ENCODE results near the gene TBX2. TPM values are rescaled to one million over a fixed set of nuclear protein-coding genes. Genes with fewer than 3 reads are reported as not detected.

The TBX2 gene
- total RNA-seq, 1 donor from 2014 or later: 1.1 TPM

GRCh38 chr17:61451538-61452300, 52.1 kb downstream of the TBX2 start:
- TF ChIP-seq CTCF (IDR thresholded peaks at IDR 0.05; ENCODE audit: unreplicated experiment): no peak

GRCh38 chr17:61452301-61453290, 53.0 kb downstream of the TBX2 start, which contains the start of gene TBX4:
Gene TBX4, plus strand, starts transcription at chr17:61452422. Its CDS starts 4,069 bp downstream, at chr17:61456491.
- Mint-ChIP-seq H3K4me1 (ENCODE audit: low read depth) (peaks cover 15% of the 10 kb centered on the region), H3K4me3 (ENCODE audit: low read depth) (peak within 1 kb of the TSS; percentile 29), H3K27me3 (peaks cover 78% of the 10 kb centered on the region)

More at GRCh38 chr17:61451538-61452300, 52.1 kb downstream of the TBX2 start:
- no peak for DNase-seq (ENCODE audit: low spot score, unreplicated experiment)
- H3K4me1 Mint-ChIP-seq (ENCODE audit: low read depth): peaks cover 11% of the 10 kb centered on the region
- no peak overlapping the region for H3K27ac Mint-ChIP-seq
- peaks cover 78% of the 10 kb centered on the region for H3K27me3 Mint-ChIP-seq
- H3K4me3 Mint-ChIP-seq (ENCODE audit: low read depth): no peak overlapping the region
- H3K9me3 Mint-ChIP-seq (ENCODE audit: low read depth): no peaks in the 10 kb centered on the region
- H3K36me3 Mint-ChIP-seq (ENCODE audit: insufficient read depth): no peaks in the 10 kb centered on the region

GRCh38 chr17:61453566-61454380, 54.1 kb downstream of the TBX2 start:
- no peak for TF ChIP-seq CTCF (IDR thresholded peaks at IDR 0.05; ENCODE audit: unreplicated experiment)
- no peak for DNase-seq (ENCODE audit: low spot score, unreplicated experiment)
- Mint-ChIP-seq H3K27me3 (peaks cover 82% of the 10 kb centered on the region), H3K27ac (peak overlapping the region; percentile 55), H3K4me1 (ENCODE audit: low read depth) (peaks cover 18% of the 10 kb centered on the region), H3K4me3 (ENCODE audit: low read depth) (peak overlapping the region; percentile 29), H3K36me3 (ENCODE audit: insufficient read depth) (no peaks in the 10 kb centered on the region), H3K9me3 (ENCODE audit: low read depth) (no peaks in the 10 kb centered on the region)

More at GRCh38 chr17:61452301-61453290, 53.0 kb downstream of the TBX2 start, which contains the start of gene TBX4:
- no peak for DNase-seq (ENCODE audit: low spot score, unreplicated experiment)
- Mint-ChIP-seq H3K36me3 (ENCODE audit: insufficient read depth) (no peaks in the 10 kb centered on the region), H3K27ac (peak within 1 kb of the TSS; percentile 56), H3K9me3 (ENCODE audit: low read depth) (no peaks in the 10 kb centered on the region)
- TF ChIP-seq CTCF (IDR thresholded peaks at IDR 0.05; ENCODE audit: unreplicated experiment): no peak

- no peak for TF ChIP-seq CTCF (IDR thresholded peaks at IDR 0.05; ENCODE audit: unreplicated experiment)
- no peaks in the 10 kb centered on the region for H3K9me3 Mint-ChIP-seq (ENCODE audit: low read depth)
- H3K27ac Mint-ChIP-seq: peak overlapping the region; percentile 55
- H3K27me3 Mint-ChIP-seq: peaks cover 85% of the 10 kb centered on the region
- H3K36me3 Mint-ChIP-seq (ENCODE audit: insufficient read depth): no peaks in the 10 kb centered on the region
- H3K4me3 Mint-ChIP-seq (ENCODE audit: low read depth): peak overlapping the region; percentile 29
- peaks cover 18% of the 10 kb centered on the region for H3K4me1 Mint-ChIP-seq (ENCODE audit: low read depth)
- no peak for DNase-seq (ENCODE audit: low spot score, unreplicated experiment)
These were observed 55.0 kb downstream of the TBX2 start for GRCh38 chr17:61454381-61455323.

Measured in progenitor cell of endocrine pancreas (in vitro differentiated cells).